ENCODE measurements around the gene SYNC.

- TF ChIP-seq EZH2phosphoT487 (IDR thresholded peaks at IDR 0.05; ENCODE audit: low read depth, severe bottlenecking, unreplicated experiment) (no peak), CTCF (IDR thresholded peaks at IDR 0.05; ENCODE audit: poor library complexity) (no peak)
Observed at GRCh38 chr1:32685498-32685897, 17.1 kb downstream of the SYNC start.
